ENCODE measurements around the gene ABCD1.

GRCh38 chrX:153685751-153686696, 38.6 kb upstream of the ABCD1 start:
- no peak for TF ChIP-seq CTCF (conservative IDR thresholded peaks at IDR 0.05)
- no peak for TF ChIP-seq ZFX (IDR thresholded peaks at IDR 0.05)
